H9 (cell line): Measurements from ENCODE around the gene CDC42EP4. TPM values are rescaled to one million over a fixed set of nuclear protein-coding genes. Genes with fewer than 3 reads are reported as not detected.

Experiments
- DNase-seq: peaks from one replicate; pipeline ENCODE4 v3.0.0-alpha.2; 2017
- H2AFZ ChIP-seq: one replicate; pipeline ENCODE4 v1.6.1; 2013; ENCODE audit warnings: mild to moderate bottlenecking, low read length, control low read depth, moderate library complexity
- H2AK5ac ChIP-seq: 2 replicates; pipeline ENCODE4 v1.6.1; 2013; ENCODE audit warnings: low read length, control low read depth, mixed read lengths; ENCODE audit not compliant: insufficient read length
- H2BK120ac ChIP-seq: one replicate; pipeline ENCODE4 v1.6.1; 2013; ENCODE audit warnings: low read depth, mild to moderate bottlenecking, low read length, control low read depth, inconsistent platforms; ENCODE audit not compliant: poor library complexity, severe bottlenecking
- H2BK12ac ChIP-seq: 2 replicates; pipeline ENCODE4 v1.6.1; 2013; ENCODE audit warnings: low read length, control low read depth, mixed read lengths, low read depth; ENCODE audit not compliant: insufficient read length
- H2BK15ac ChIP-seq: 2 replicates; pipeline ENCODE4 v1.6.1; 2013; ENCODE audit warnings: low read depth, low read length, control low read depth
- H2BK20ac ChIP-seq: one replicate; pipeline ENCODE4 v1.6.1; 2013; ENCODE audit warnings: low read depth, mild to moderate bottlenecking, low read length, control low read depth, inconsistent platforms; ENCODE audit not compliant: poor library complexity, severe bottlenecking
- H2BK5ac ChIP-seq: 2 replicates; pipeline ENCODE4 v1.6.1; 2013; ENCODE audit warnings: low read length, control low read depth, mixed read lengths; ENCODE audit not compliant: insufficient read length
- H3K14ac ChIP-seq: 2 replicates; pipeline ENCODE4 v1.6.1; 2013; ENCODE audit warnings: low read length, control low read depth; ENCODE audit not compliant: insufficient read depth
- H3K18ac ChIP-seq: 2 replicates; pipeline ENCODE4 v1.6.1; 2013; ENCODE audit warnings: low read depth, mild to moderate bottlenecking, mixed read lengths, low read length, control low read depth; ENCODE audit not compliant: insufficient read length
- H3K23ac ChIP-seq: 2 replicates; pipeline ENCODE4 v1.6.1; 2013; ENCODE audit warnings: low read length, control low read depth, mixed read lengths, low read depth; ENCODE audit not compliant: insufficient read length
- H3K23me2 ChIP-seq: 2 replicates; pipeline ENCODE4 v1.6.1; 2013; ENCODE audit warnings: low read depth, mild to moderate bottlenecking, mixed read lengths, low read length, control low read depth; ENCODE audit not compliant: insufficient read length, poor library complexity, severe bottlenecking
- H3K27ac ChIP-seq: 2 replicates; pipeline ENCODE4 v1.5.1; 2013; ENCODE audit warnings: low read length, control low read depth, mixed read lengths, low read depth; ENCODE audit not compliant: insufficient read length
- H3K27me3 ChIP-seq: 2 replicates; pipeline ENCODE4 v1.6.1; 2013; ENCODE audit warnings: low read length, control low read depth, inconsistent platforms; ENCODE audit not compliant: insufficient read depth
- H3K4ac ChIP-seq: 2 replicates; pipeline ENCODE4 v1.6.1; 2013; ENCODE audit warnings: low read depth, mild to moderate bottlenecking, control low read depth, inconsistent platforms, low read length, moderate library complexity
- H3K4me1 ChIP-seq: 2 replicates; pipeline ENCODE4 v1.6.1; 2013; ENCODE audit warnings: low read length, control low read depth, inconsistent platforms; ENCODE audit not compliant: insufficient read depth
- H3K4me2 ChIP-seq: 2 replicates; pipeline ENCODE4 v1.6.1; 2013; ENCODE audit warnings: low read length, control low read depth, mixed read lengths; ENCODE audit not compliant: insufficient read length, insufficient read depth
- H3K56ac ChIP-seq: 2 replicates; pipeline ENCODE4 v1.6.1; 2013; ENCODE audit warnings: low read depth, mild to moderate bottlenecking, mixed read lengths, low read length, control low read depth; ENCODE audit not compliant: insufficient read length
- H3K79me1 ChIP-seq: 2 replicates; pipeline ENCODE4 v1.6.1; 2013; ENCODE audit warnings: low read depth, mild to moderate bottlenecking, moderate library complexity, low read length, control low read depth, inconsistent platforms; ENCODE audit not compliant: insufficient read depth, poor library complexity, severe bottlenecking
- H3K79me2 ChIP-seq: 2 replicates; pipeline ENCODE4 v1.6.1; 2013; ENCODE audit warnings: low read length, control low read depth, inconsistent platforms; ENCODE audit not compliant: insufficient read depth
- H3K9ac ChIP-seq: 2 replicates; pipeline ENCODE4 v1.6.1; 2013; ENCODE audit warnings: low read length, control low read depth, mixed read lengths; ENCODE audit not compliant: insufficient read length; ENCODE audit errors: extremely low read depth
- H3K9me3 ChIP-seq: one replicate; pipeline ENCODE4 v1.6.1; 2013; ENCODE audit warnings: low read depth, low read length, inconsistent platforms; ENCODE audit not compliant: control insufficient read depth
- H3T11ph ChIP-seq: one replicate; pipeline ENCODE4 v1.6.1; 2013; ENCODE audit warnings: mild to moderate bottlenecking, low read length, control low read depth, inconsistent platforms
- H4K20me1 ChIP-seq: one replicate; pipeline ENCODE4 v1.6.1; 2013; ENCODE audit not compliant: control insufficient read depth, insufficient read length, insufficient read depth
- H4K5ac ChIP-seq: 2 replicates; pipeline ENCODE4 v1.6.1; 2013; ENCODE audit warnings: low read depth, mild to moderate bottlenecking, mixed read lengths, low read length, control low read depth; ENCODE audit not compliant: insufficient read length
- H4K8ac ChIP-seq: replicated peaks from 2 replicates; pipeline ENCODE4 v1.6.1; 2013; ENCODE audit warnings: low read length, control low read depth, mixed read lengths, low read depth; ENCODE audit not compliant: insufficient read length
- H4K91ac ChIP-seq: 2 replicates; pipeline ENCODE4 v1.6.1; 2013; ENCODE audit warnings: low read depth, mild to moderate bottlenecking, moderate library complexity, mixed read lengths, low read length, control low read depth; ENCODE audit not compliant: insufficient read length
- H3K27ac Mint-ChIP-seq, 3 experiments: 2 replicates in 2 of 3; 3 replicates in 1 of 3; pipeline ENCODE4 v1.8.0; 2020 to 2021; ENCODE audit warnings: mixed read lengths in 3 of 3, mild to moderate bottlenecking in 1 of 3, moderate library complexity in 1 of 3
- H3K27me3 Mint-ChIP-seq: 2 replicates; pipeline ENCODE4 v1.8.0; 2021; ENCODE audit warnings: low read depth, mild to moderate bottlenecking, moderate library complexity, mixed read lengths
- H3K36me3 Mint-ChIP-seq, 3 experiments: 2 replicates in 2 of 3; 3 replicates in 1 of 3; pipeline ENCODE4 v1.8.0; 2020 to 2021; ENCODE audit warnings: low read depth in 3 of 3, mixed read lengths in 3 of 3; ENCODE audit not compliant: insufficient read depth in 1 of 3
- H3K4me1 Mint-ChIP-seq, 2 experiments: 2 replicates each; pipeline ENCODE4 v1.8.0; 2020; ENCODE audit warnings: mixed read lengths in 2 of 2
- H3K4me3 Mint-ChIP-seq, 2 experiments: 2 replicates in 1 of 2; 3 replicates in 1 of 2; pipeline ENCODE4 v1.8.0; 2020 to 2021; ENCODE audit warnings: mild to moderate bottlenecking in 2 of 2, mixed read lengths in 2 of 2, moderate library complexity in 1 of 2
- H3K9me3 Mint-ChIP-seq, 2 experiments: 2 replicates in 1 of 2; 3 replicates in 1 of 2; pipeline ENCODE4 v1.8.0; 2020; ENCODE audit warnings: mild to moderate bottlenecking in 2 of 2, mixed read lengths in 2 of 2, moderate library complexity in 1 of 2
- WGBS: extraction: QIAGEN DNeasy Blood & Tissue Kit; methylation state at CpG from one replicate; pipeline ENCODE4 v1.1.7; 2013; ENCODE audit warnings: missing lambda C conversion rate, low lambda C conversion rate, mixed read lengths; ENCODE audit not compliant: insufficient read length; ENCODE audit errors: extremely low coverage; 5-methylcytosine and 5-hydroxymethylcytosine counted together
- total RNA-seq: library from RNA; stranded (reverse); gene quantifications from 2 replicates; pipeline ENCODE4 v1.2.1, GENCODE V29; 2021
- TF ChIP-seq, protein P1 (sequence below): fragments of 200-600 bp; sonication (generic); conservative IDR thresholded peaks from 3 replicates; pipeline ENCODE4 v1.8.0; 2021; ENCODE audit warnings: antibody characterized with exemption, mild to moderate bottlenecking

Gene CDC42EP4
- total RNA-seq, 1 experiment from 2014 or later: 27.1 TPM

GRCh38 chr17:73343168-73343634 lies 31.4 kb upstream of the CDC42EP4 start:
- H4K5ac ChIP-seq: no peak overlapping the region
- H3K14ac ChIP-seq: peak overlapping the region; percentile 79
- peak overlapping the region; percentile 17 to 58; a peak in 4 of 5 replicates for H3K4me3 Mint-ChIP-seq
- no peaks in the 10 kb centered on the region for H3K9me3 Mint-ChIP-seq
- H3K18ac ChIP-seq: peak overlapping the region; percentile 65
- no peak overlapping the region for H3T11ph ChIP-seq
- H3K9me3 ChIP-seq: no peaks in the 10 kb centered on the region
- no peaks in the 10 kb centered on the region for H4K20me1 ChIP-seq
- H4K91ac ChIP-seq: no peak overlapping the region
- H3K79me2 ChIP-seq: no peaks in the 10 kb centered on the region
- TF ChIP-seq, protein P1, sequence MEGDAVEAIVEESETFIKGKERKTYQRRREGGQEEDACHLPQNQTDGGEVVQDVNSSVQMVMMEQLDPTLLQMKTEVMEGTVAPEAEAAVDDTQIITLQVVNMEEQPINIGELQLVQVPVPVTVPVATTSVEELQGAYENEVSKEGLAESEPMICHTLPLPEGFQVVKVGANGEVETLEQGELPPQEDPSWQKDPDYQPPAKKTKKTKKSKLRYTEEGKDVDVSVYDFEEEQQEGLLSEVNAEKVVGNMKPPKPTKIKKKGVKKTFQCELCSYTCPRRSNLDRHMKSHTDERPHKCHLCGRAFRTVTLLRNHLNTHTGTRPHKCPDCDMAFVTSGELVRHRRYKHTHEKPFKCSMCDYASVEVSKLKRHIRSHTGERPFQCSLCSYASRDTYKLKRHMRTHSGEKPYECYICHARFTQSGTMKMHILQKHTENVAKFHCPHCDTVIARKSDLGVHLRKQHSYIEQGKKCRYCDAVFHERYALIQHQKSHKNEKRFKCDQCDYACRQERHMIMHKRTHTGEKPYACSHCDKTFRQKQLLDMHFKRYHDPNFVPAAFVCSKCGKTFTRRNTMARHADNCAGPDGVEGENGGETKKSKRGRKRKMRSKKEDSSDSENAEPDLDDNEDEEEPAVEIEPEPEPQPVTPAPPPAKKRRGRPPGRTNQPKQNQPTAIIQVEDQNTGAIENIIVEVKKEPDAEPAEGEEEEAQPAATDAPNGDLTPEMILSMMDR: no peak
- H3K4me1 Mint-ChIP-seq: peaks cover 51 to 57% of the 10 kb centered on the region in 2 experiments
- H3K27me3 ChIP-seq: no peaks in the 10 kb centered on the region
- H3K4me1 ChIP-seq: peaks cover 9% of the 10 kb centered on the region
- peak overlapping the region; percentile 43 for H3K4me2 ChIP-seq
- peak overlapping the region; percentile 83 to 97 (median 87); a peak in 6 of 7 replicates for H3K27ac Mint-ChIP-seq
- H2AK5ac ChIP-seq: no peak overlapping the region
- H3K27ac ChIP-seq: no peak overlapping the region
- H3K4ac ChIP-seq: no peak overlapping the region
- H3K36me3 Mint-ChIP-seq: peaks cover 0 to 6% (median 1%) of the 10 kb centered on the region in 3 experiments; a peak in 3 of 7 replicates
- H3K9ac ChIP-seq: no peak overlapping the region
- peak; percentile 94 for DNase-seq
- no peak overlapping the region for H2BK5ac ChIP-seq
- no peak overlapping the region for H3K56ac ChIP-seq
- H3K27me3 Mint-ChIP-seq: no peaks in the 10 kb centered on the region
- no peak overlapping the region for H2AFZ ChIP-seq
- no peaks in the 10 kb centered on the region for H3K79me1 ChIP-seq
- no peak overlapping the region for H2BK20ac ChIP-seq
- H3K23me2 ChIP-seq: peaks cover 4% of the 10 kb centered on the region
- H2BK15ac ChIP-seq: no peak overlapping the region
- H2BK120ac ChIP-seq: no peak overlapping the region
- H3K23ac ChIP-seq: no peak overlapping the region
- WGBS: no CpG with 5 or more reads among the region's 17 CpGs
- no peak overlapping the region for H4K8ac ChIP-seq
- H2BK12ac ChIP-seq: no peak overlapping the region
